Sigmoid colon (tissue), 7 donors: Measurements from ENCODE around the gene STAT1. TPM values are rescaled to one million over a fixed set of nuclear protein-coding genes. Genes with fewer than 3 reads are reported as not detected.

ENCODE experiments used
- DNase-seq: peaks from one replicate; pipeline ENCODE4 v3.0.0-alpha.2; 2019
- H3K27ac ChIP-seq, 4 donors: fragments of 200-600 bp; sonication (generic); one replicate each; pipeline ENCODE4 v1.5.1; 2016 to 2019; ENCODE audit warnings: mild to moderate bottlenecking in 1 of 4
- H3K27me3 ChIP-seq, 3 donors: fragments of 200-600 bp; sonication (generic); one replicate each; pipeline ENCODE4 v1.5.1; 2019; ENCODE audit warnings: mild to moderate bottlenecking in 1 of 3
- H3K36me3 ChIP-seq, 4 donors: fragments of 200-600 bp; sonication (generic); one replicate each; pipeline ENCODE4 v1.5.1; 2016 to 2019
- H3K4me1 ChIP-seq, 4 donors: fragments of 200-600 bp; sonication (generic); one replicate each; pipeline ENCODE4 v1.5.1; 2017 to 2019
- H3K4me3 ChIP-seq, 4 donors: fragments of 200-600 bp; sonication (generic); one replicate each; pipeline ENCODE4 v1.5.1; 2017 to 2019; ENCODE audit warnings: mild to moderate bottlenecking in 2 of 4, moderate library complexity in 1 of 4
- H3K9me3 ChIP-seq, 4 donors: fragments of 200-600 bp in 3 of 4; sonication (generic) in 3 of 4; one replicate each; pipeline versions ENCODE4 v1.5.1 to v1.6.1; 2013 to 2019
- CTCF ChIP-seq, 4 experiments: fragments of 450-650 bp in 3 of 4; fragments of 200-600 bp in 1 of 4; IDR thresholded peaks; one replicate each; pipeline ENCODE4 v1.5.1; 2016 to 2019; ENCODE audit warnings: antibody characterized with exemption in 4 of 4, mild to moderate bottlenecking in 3 of 4, moderate library complexity in 2 of 4
- EP300 ChIP-seq, 4 donors: sonication (generic); formaldehyde crosslinking; IDR thresholded peaks; one replicate each; pipeline ENCODE4 v1.6.1; 2017; ENCODE audit warnings: antibody characterized with exemption in 4 of 4
- POLR2A ChIP-seq, 2 donors: fragments of 450-650 bp; IDR thresholded peaks; one replicate each; pipeline ENCODE4 v1.6.1; 2016; ENCODE audit warnings: antibody characterized with exemption in 2 of 2, mild to moderate bottlenecking in 2 of 2, moderate library complexity in 2 of 2
- POLR2AphosphoS5 ChIP-seq, 4 donors: sonication (generic); formaldehyde crosslinking; IDR thresholded peaks; one replicate each; pipeline ENCODE4 v1.6.1; 2017; ENCODE audit warnings: antibody characterized with exemption in 4 of 4
- WGBS, 2 donors: extraction: QIAGEN DNeasy Blood & Tissue Kit; methylation state at CpG; one replicate each; pipeline ENCODE4 v1.1.7; 2013; 5-methylcytosine and 5-hydroxymethylcytosine counted together
- intact Hi-C: fragments of 100-400 bp; cut with DNase I; formaldehyde crosslinking; loops from one replicate; pipeline ENCODE4 v1.15.1; 2023
- polyA plus RNA-seq, 3 donors: library from polyadenylated mRNA; stranded (reverse); fragments of 200-250 nt; gene quantifications; one replicate each; pipeline ENCODE4 v1.2.3, GENCODE V29; 2013
- total RNA-seq, 4 donors: library from RNA; depleted of rRNA; stranded (reverse); fragments of >200 nt; gene quantifications; one replicate each; pipeline ENCODE4 v1.1.0, GENCODE V29; 2016
- donor health status: healthy with polysubstance abuse.
- donor health status: Bipolar disorder and iron deficiency.
- donor health status: healthy.

STAT1 gene
- total and polyA plus RNA-seq, 7 donors = 32.8 to 93.8 (median 51.8) TPM

GRCh38 chr2:190973726-190974628 is 40.0 kb downstream of the STAT1 start:
- Histone ChIP-seq H3K9me3 (no peaks in the 10 kb centered on the region), H3K27ac (no peak overlapping the region), H3K36me3 (peaks cover 12 to 99% (median 74%) of the 10 kb centered on the region in 4 donors), H3K27me3 (no peaks in the 10 kb centered on the region), H3K4me3 (no peak overlapping the region), H3K4me1 (no peaks in the 10 kb centered on the region)
- no peak for TF ChIP-seq POLR2A (IDR thresholded peaks at IDR 0.05)
- TF ChIP-seq EP300 (IDR thresholded peaks at IDR 0.05) = no peak
- TF ChIP-seq CTCF (IDR thresholded peaks at IDR 0.05) = no peak
- no peak for TF ChIP-seq POLR2AphosphoS5 (IDR thresholded peaks at IDR 0.05)
- 91 to 94% methylated on average over 11 of the region's 11 CpGs for WGBS, 2 donors
- intact Hi-C loops = no loop called here
- DNase-seq = no peak

GRCh38 chr2:190973262-190973661 is 40.7 kb downstream of the STAT1 start:
- Histone ChIP-seq H3K36me3 (peaks cover 11 to 99% (median 70%) of the 10 kb centered on the region in 4 donors), H3K27me3 (no peaks in the 10 kb centered on the region), H3K9me3 (no peaks in the 10 kb centered on the region), H3K27ac (no peak overlapping the region), H3K4me1 (no peaks in the 10 kb centered on the region), H3K4me3 (no peak overlapping the region)
- intact Hi-C loops = no loop called here
- DNase-seq = no peak
- 96 to 99% methylated on average over 1 of the region's 1 CpG for WGBS, 2 donors
- no peak for TF ChIP-seq EP300 (IDR thresholded peaks at IDR 0.05)
- no peak for TF ChIP-seq POLR2A (IDR thresholded peaks at IDR 0.05)
- TF ChIP-seq POLR2AphosphoS5 (IDR thresholded peaks at IDR 0.05) = no peak
- no peak for TF ChIP-seq CTCF (IDR thresholded peaks at IDR 0.05)

GRCh38 chr2:190972846-190973245 is 41.1 kb downstream of the STAT1 start:
- no peaks in the 10 kb centered on the region for H3K27me3 ChIP-seq
- intact Hi-C loops = no loop called here
- no peaks in the 10 kb centered on the region for H3K9me3 ChIP-seq
- DNase-seq = no peak
- H3K36me3 ChIP-seq = peaks cover 8 to 99% (median 68%) of the 10 kb centered on the region in 4 donors
- H3K27ac ChIP-seq = no peak overlapping the region
- H3K4me1 ChIP-seq = no peaks in the 10 kb centered on the region
- no peak overlapping the region for H3K4me3 ChIP-seq
- TF ChIP-seq POLR2AphosphoS5 (IDR thresholded peaks at IDR 0.05) = no peak
- TF ChIP-seq EP300 (IDR thresholded peaks at IDR 0.05) = no peak
- TF ChIP-seq POLR2A (IDR thresholded peaks at IDR 0.05) = no peak
- TF ChIP-seq CTCF (IDR thresholded peaks at IDR 0.05) = no peak
- 92 to 94% methylated on average over 3 of the region's 3 CpGs for WGBS, 2 donors

- no peaks in the 10 kb centered on the region for H3K27me3 ChIP-seq
- 90 to 95% methylated on average over 2 of the region's 2 CpGs for WGBS, 2 donors
- TF ChIP-seq POLR2A (IDR thresholded peaks at IDR 0.05) = no peak
- no peak for TF ChIP-seq POLR2AphosphoS5 (IDR thresholded peaks at IDR 0.05)
- TF ChIP-seq CTCF (IDR thresholded peaks at IDR 0.05) = no peak
- no peak for TF ChIP-seq EP300 (IDR thresholded peaks at IDR 0.05)
- H3K36me3 ChIP-seq = peaks cover 8 to 98% (median 64%) of the 10 kb centered on the region in 4 donors
- no peaks in the 10 kb centered on the region for H3K9me3 ChIP-seq
- no peak for DNase-seq
- H3K4me3 ChIP-seq = no peak overlapping the region
- H3K4me1 ChIP-seq = no peaks in the 10 kb centered on the region
- intact Hi-C loops = no loop called here
- H3K27ac ChIP-seq = no peak overlapping the region
These were observed 41.8 kb downstream of the STAT1 start for GRCh38 chr2:190972213-190972612.
